IPS-11a (cell line): ENCODE data around the gene SLC31A1.

Source experiments
- H3K4me3 ChIP-seq: one replicate; pipeline ENCODE4 v1.5.1; 2013; ENCODE audit warnings: low read depth, low read length, control low read depth

SLC31A1 gene

DNA sequence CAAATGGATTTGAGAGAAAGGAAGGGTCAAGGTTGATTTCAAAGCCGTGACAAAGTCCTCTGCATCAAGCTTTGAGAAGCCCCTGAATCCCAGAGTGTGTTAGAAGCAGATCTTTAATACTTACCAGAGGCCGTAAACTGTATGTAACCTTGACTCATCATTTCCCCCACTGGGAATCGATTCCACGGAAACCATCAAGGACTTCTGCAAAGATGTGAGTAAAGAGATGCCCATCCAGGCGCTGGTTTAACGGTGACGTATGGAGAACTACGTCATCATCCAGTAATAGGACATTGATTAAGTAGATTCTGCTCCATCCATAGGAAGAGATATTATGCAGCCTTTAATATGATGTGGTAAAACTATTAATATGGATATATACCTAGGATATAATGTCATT lies 80.2 kb downstream of the SLC31A1 start:
- no peak overlapping the region for H3K4me3 ChIP-seq

GRCh38 chr9:113302792-113303418 lies 81.6 kb downstream of the SLC31A1 start, which contains the start of gene RNF183:
Gene RNF183, minus strand, starts transcription at chr9:113303376. Its CDS starts 5,192 bp downstream, at chr9:113298184.
- no peak within 1 kb of the TSS for H3K4me3 ChIP-seq

DNA sequence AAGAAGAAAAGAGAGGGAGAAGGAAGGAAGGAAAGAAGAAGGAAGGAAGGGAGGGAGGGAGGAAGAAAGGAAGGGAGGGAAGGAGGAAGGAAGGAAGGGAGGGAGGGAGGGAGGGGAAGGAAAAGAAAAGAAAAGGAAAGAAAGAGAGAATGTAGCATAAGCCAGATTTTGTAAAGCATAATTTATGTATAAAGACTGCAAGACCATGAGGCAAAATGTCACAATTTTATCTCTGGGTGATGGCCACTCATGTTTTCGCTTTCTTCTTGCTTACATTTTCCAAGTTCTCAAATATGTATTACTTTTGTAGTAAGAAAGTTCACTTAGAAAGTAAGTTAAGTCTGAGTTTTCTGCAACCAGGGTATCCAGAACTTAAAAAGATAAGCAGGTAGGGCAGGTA lies 85.2 kb downstream of the SLC31A1 start:
- H3K4me3 ChIP-seq = no peak overlapping the region

DNA sequence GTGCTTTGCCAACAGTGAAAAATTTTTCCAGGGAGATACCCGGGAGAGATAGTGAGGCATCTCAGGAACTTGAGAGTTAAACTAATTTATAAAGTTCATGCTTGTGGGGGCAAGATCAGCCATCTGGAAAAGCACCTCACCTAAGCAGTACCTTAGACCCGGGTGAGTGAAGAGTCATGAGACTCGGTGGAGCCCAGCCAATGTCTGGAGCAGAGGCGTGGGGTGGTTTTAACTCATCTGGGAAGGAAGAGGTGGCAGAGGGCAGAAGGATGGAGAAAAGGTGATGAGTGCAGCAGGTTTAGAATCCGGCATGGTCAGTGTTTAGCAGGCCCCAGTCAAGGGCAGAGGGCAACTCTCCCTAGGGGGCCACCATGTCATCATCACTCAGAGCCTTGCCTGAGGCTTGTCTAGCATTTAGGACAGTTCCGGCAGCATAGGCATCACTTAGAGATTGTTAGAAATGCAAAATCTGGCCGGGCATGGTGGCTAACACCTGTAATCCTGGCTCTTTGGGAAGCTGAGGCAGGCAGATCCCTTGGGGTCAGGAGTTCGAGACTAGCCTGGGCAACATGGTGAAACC lies 86.1 kb downstream of the SLC31A1 start:
- no peak overlapping the region for H3K4me3 ChIP-seq

GRCh38 chr9:113309204-113309813 lies 88.0 kb downstream of the SLC31A1 start:
- no peak overlapping the region for H3K4me3 ChIP-seq

DNA sequence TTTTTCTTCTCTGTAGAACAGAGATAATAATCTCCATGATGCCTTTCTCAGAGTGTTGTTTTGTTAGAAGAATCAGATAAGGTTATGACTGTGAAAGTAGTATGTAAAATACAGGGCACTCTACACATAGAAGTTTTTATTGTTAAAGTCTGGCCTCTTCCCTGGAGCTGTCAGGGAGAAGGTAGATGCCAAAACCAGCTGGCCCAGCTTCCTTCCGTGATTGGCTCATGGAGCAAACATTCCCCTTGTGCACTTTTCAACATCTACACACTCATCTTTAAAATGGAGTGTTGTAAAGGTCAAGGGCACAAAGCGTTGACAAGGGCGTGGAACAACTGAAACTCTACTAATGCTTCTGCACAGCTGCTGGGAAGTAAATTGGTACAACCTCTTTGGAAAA lies 89.2 kb downstream of the SLC31A1 start:
- no peak overlapping the region for H3K4me3 ChIP-seq

- no peak overlapping the region for H3K4me3 ChIP-seq
Observed at GRCh38 chr9:113311961-113312360, 90.6 kb downstream of the SLC31A1 start.

GRCh38 chr9:113313261-113313660 lies 91.9 kb downstream of the SLC31A1 start:
- no peak overlapping the region for H3K4me3 ChIP-seq
